ENCODE data around the gene FMN1.

Gene FMN1

DNA sequence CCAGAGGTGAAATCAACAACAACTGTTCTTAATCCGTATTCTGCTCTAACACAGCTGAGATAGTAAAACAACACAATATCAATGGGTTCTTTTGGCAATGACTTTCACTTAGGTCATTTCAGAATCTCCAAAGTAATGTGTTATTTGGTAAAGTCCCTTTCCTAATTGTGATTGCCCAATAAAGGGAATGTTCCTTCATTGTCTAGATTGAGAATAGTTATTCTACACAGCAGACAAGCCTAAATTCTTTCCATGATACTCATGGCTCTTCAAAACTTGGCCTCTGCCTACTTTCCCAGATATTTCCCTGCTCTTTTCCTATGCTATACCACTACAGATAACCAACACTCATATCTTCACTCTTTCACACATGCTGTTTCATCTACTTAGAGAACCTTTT, 219.8 kb downstream of the FMN1 start:
- no peaks in the 10 kb centered on the region for H3K79me2 ChIP-seq (ENCODE audit: control insufficient read depth, low read length)
- H3K4me1 ChIP-seq (ENCODE audit: control insufficient read depth, low read length) = no peaks in the 10 kb centered on the region
- H3F3A ChIP-seq (ENCODE audit: control insufficient read depth, insufficient read depth) = no peaks in the 10 kb centered on the region
- H3K9me3 ChIP-seq (ENCODE audit: control insufficient read depth, insufficient read depth, low read length) = no peaks in the 10 kb centered on the region
- no peaks in the 10 kb centered on the region for H3K9me2 ChIP-seq (replicated peaks; ENCODE audit: control insufficient read depth, low read length)
- H3K27me3 ChIP-seq (ENCODE audit: control insufficient read depth, low read length) = peaks cover 5% of the 10 kb centered on the region; the same call in 1 of the 2 replicates
- H3K27ac ChIP-seq (ENCODE audit: low read depth, low read length) = no peak overlapping the region
- no peaks in the 10 kb centered on the region for H4K20me1 ChIP-seq (ENCODE audit: control insufficient read depth, insufficient read depth, low read depth, low read length)
- no peak overlapping the region for H3K4me3 ChIP-seq (ENCODE audit: low read length)
- no peak overlapping the region for H3K4me2 ChIP-seq (ENCODE audit: low read length)
- TF ChIP-seq EZH2phosphoT487 (IDR thresholded peaks at IDR 0.05; ENCODE audit: borderline replicate concordance, low read length) = no peak
- TF ChIP-seq, protein P1, sequence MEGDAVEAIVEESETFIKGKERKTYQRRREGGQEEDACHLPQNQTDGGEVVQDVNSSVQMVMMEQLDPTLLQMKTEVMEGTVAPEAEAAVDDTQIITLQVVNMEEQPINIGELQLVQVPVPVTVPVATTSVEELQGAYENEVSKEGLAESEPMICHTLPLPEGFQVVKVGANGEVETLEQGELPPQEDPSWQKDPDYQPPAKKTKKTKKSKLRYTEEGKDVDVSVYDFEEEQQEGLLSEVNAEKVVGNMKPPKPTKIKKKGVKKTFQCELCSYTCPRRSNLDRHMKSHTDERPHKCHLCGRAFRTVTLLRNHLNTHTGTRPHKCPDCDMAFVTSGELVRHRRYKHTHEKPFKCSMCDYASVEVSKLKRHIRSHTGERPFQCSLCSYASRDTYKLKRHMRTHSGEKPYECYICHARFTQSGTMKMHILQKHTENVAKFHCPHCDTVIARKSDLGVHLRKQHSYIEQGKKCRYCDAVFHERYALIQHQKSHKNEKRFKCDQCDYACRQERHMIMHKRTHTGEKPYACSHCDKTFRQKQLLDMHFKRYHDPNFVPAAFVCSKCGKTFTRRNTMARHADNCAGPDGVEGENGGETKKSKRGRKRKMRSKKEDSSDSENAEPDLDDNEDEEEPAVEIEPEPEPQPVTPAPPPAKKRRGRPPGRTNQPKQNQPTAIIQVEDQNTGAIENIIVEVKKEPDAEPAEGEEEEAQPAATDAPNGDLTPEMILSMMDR (IDR thresholded peaks at IDR 0.05; ENCODE audit: low read depth, low read length, poor library complexity, severe bottlenecking) = no peak
- no peaks in the 10 kb centered on the region for H3K36me3 ChIP-seq (ENCODE audit: control insufficient read depth, low read length)

DNA sequence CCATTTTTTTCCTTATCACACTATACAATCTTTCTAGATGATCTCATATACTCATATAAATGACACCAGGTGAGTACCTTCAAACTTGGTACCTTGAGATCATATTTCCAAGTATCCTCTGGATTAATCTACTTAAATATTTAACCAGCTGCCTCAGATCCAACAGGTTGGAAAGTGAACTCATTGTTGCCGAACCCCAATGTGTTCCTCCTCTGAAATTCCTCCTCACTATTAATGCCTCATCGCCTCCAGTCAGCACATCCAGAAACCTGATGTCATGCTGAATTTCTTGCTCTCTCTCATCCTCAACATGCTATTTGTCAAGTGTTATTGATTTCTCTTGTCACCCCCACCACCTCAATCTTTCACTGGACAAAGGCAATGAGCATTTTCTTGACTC, 221.8 kb downstream of the FMN1 start:
- Histone ChIP-seq H3F3A (ENCODE audit: control insufficient read depth, insufficient read depth) (no peaks in the 10 kb centered on the region), H3K9me2 (replicated peaks; ENCODE audit: control insufficient read depth, low read length) (no peaks in the 10 kb centered on the region), H3K27ac (ENCODE audit: low read depth, low read length) (no peak overlapping the region), H3K4me2 (ENCODE audit: low read length) (no peak overlapping the region), H4K20me1 (ENCODE audit: control insufficient read depth, insufficient read depth, low read depth, low read length) (no peaks in the 10 kb centered on the region), H3K79me2 (ENCODE audit: control insufficient read depth, low read length) (no peaks in the 10 kb centered on the region), H3K9me3 (ENCODE audit: control insufficient read depth, insufficient read depth, low read length) (no peaks in the 10 kb centered on the region), H3K27me3 (ENCODE audit: control insufficient read depth, low read length) (peaks cover 7% of the 10 kb centered on the region; the same call in 1 of the 2 replicates), H3K4me1 (ENCODE audit: control insufficient read depth, low read length) (no peaks in the 10 kb centered on the region), H3K4me3 (ENCODE audit: low read length) (no peak overlapping the region), H3K36me3 (ENCODE audit: control insufficient read depth, low read length) (no peaks in the 10 kb centered on the region)
- TF ChIP-seq, protein P1 (IDR thresholded peaks at IDR 0.05; ENCODE audit: low read depth, low read length, poor library complexity, severe bottlenecking) = no peak
- no peak for TF ChIP-seq EZH2phosphoT487 (IDR thresholded peaks at IDR 0.05; ENCODE audit: borderline replicate concordance, low read length)

DNA sequence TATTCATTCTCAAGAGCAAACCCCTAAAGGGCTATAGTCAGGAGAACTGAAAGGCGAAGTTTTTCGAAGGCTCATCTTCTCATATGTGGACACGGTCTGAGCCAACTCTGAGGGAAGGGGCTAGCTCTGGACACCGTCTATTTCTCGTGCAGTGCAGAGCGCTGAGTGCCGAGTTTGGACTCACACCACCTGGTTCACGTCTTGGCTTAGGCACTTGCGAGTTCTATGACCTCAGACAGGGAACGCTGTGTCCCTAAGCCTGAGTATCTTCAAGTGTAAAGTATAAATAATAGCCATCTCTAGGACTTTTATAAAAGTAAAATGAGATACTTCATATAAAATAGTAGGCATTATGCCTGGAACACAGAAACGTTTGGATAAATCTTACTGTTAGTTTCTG, 223.7 kb downstream of the FMN1 start:
- Histone ChIP-seq H3K4me2 (ENCODE audit: low read length) (no peak overlapping the region), H3K4me3 (ENCODE audit: low read length) (no peak overlapping the region), H3K79me2 (ENCODE audit: control insufficient read depth, low read length) (no peaks in the 10 kb centered on the region), H3K27ac (ENCODE audit: low read depth, low read length) (no peak overlapping the region), H3K4me1 (ENCODE audit: control insufficient read depth, low read length) (no peaks in the 10 kb centered on the region), H3F3A (ENCODE audit: control insufficient read depth, insufficient read depth) (no peaks in the 10 kb centered on the region), H3K9me3 (ENCODE audit: control insufficient read depth, insufficient read depth, low read length) (no peaks in the 10 kb centered on the region), H3K36me3 (ENCODE audit: control insufficient read depth, low read length) (no peaks in the 10 kb centered on the region), H4K20me1 (ENCODE audit: control insufficient read depth, insufficient read depth, low read depth, low read length) (no peaks in the 10 kb centered on the region), H3K9me2 (replicated peaks; ENCODE audit: control insufficient read depth, low read length) (no peaks in the 10 kb centered on the region), H3K27me3 (ENCODE audit: control insufficient read depth, low read length) (peaks cover 7% of the 10 kb centered on the region; the same call in 1 of the 2 replicates)
- TF ChIP-seq, protein P1 (IDR thresholded peaks at IDR 0.05; ENCODE audit: low read depth, low read length, poor library complexity, severe bottlenecking) = no peak
- no peak for TF ChIP-seq EZH2phosphoT487 (IDR thresholded peaks at IDR 0.05; ENCODE audit: borderline replicate concordance, low read length)

All from DOHH2 (cell line).